Right ventricle myocardium superior (tissue), 1 donor: ENCODE measurements around the gene SLC16A14. TPM values are rescaled to one million over a fixed set of nuclear protein-coding genes. Genes with fewer than 3 reads are reported as not detected.

Experiments
- ATAC-seq: fragments of 200-7000 bp; cut with Tn5 transposase; one replicate; pipeline ENCODE4 v1.9.1; 2020; ENCODE audit warnings: mild to moderate bottlenecking; ENCODE audit not compliant: poor library complexity
- DNase-seq: peaks from one replicate; pipeline ENCODE4 v3.0.0-alpha.2; 2020
- intact Hi-C: fragments of 100-400 bp; cut with DNase I; formaldehyde crosslinking; loops from one replicate; pipeline ENCODE4 v1.11.2; 2022
- total RNA-seq: library from RNA; stranded (reverse); fragmentation: NEBNext Ultra II Directional; extraction: Animal tissue kit (Norgen Biotek cat#: 25700); gene quantifications from one replicate; pipeline ENCODE4 v1.2.1, GENCODE V29; 2021
- donor health status: DM: no; HTN: yes; CAD: no; lungs with severe emphysema.

Gene SLC16A14
- total RNA-seq, 1 donor from 2014 or later, result 3.0 TPM

DNA sequence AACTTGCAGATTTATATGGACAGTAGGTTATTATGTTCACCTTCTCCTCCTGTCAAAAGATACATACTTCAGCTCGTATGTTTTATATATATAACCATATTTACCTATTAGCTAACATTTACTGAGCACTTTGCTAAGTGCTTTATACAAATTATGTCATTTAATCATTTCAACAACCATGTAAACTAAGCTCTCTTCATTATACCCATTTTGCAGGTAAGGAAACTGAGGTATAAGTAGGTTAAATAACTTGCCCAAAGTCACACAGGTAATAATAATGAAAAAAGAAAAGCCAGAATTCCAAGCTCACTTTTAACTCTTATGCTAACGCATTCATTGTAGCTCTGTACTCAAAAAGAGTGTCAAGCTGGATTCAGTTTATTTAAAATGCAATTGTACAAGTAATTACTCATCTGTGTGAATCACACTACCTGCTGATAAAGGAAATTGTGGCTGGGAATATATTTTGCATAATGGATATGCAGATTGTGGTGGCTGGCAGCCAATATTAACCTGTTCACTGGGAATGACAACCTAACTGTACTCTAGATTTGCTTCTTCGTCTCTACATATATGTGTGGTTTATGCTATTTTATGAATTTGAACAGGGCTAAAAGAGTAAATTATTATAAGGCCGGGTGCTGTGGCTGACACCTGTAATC, 20.6 kb downstream of the SLC16A14 start:
- DNase-seq, result no peak
- intact Hi-C loops, result no loop called here
- no peak for ATAC-seq

DNA sequence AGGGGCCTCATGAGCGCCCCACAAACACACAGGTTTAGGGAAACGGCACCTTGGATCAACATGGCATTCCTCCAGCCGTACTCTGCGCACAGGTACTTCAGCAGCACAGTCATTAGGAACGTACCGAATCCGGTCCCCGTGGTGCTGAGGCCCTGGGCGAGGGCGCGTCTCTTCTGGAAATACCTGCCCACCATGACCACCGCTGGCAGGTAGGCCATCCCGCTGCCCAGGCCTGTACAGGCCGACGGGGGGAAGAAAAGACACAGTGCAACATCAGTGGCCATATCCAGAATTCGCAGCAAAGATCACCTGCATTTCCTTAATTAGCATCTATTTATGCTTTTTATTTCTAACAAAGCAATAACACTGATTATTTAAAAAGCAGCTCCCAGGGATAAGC, 22.2 kb downstream of the SLC16A14 start:
- intact Hi-C loops, result no loop called here
- no peak for DNase-seq
- no peak for ATAC-seq

DNA sequence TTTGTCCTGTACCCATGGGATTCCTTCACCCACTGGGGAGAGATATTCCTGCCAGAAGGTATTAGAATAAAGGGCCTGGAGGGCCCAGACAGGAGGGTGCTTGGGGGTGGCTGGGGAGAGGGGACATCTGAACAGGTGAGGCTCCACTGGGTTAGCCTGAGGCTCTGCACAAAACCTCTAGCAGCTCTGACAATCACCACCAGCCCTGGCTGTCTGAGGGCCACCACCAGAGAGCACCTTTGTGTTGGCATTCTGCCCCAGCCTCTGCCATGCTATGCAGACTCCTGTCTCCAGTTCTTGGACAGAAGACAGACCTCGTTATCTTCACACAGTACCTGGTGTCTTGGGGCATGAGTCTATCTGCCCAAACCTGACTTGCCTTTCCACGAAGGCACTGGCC, 25.3 kb downstream of the SLC16A14 start:
- peak; percentile 60 for ATAC-seq
- no peak for DNase-seq
- intact Hi-C loops, result no loop called here

DNA sequence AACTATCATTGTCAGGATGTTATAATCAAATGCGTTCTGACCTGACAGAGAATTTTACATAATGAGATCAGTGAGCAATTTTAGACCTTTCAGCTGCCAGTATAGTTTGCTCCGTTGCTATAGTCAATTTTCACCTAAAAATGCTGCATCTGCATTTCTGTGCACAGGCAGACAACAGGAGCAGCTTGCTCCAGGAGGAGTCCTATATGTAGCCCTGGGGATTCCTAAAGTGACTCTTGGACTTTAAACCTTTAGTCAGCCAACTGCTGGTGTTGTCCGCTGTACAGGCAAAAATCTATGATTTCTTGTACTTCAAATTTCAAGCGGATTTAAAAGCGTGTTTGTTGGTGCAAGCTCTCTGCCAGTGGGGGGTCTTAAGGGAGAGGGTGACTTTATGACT, 25.7 kb downstream of the SLC16A14 start:
- intact Hi-C loops, result no loop called here
- no peak for ATAC-seq
- DNase-seq, result no peak

DNA sequence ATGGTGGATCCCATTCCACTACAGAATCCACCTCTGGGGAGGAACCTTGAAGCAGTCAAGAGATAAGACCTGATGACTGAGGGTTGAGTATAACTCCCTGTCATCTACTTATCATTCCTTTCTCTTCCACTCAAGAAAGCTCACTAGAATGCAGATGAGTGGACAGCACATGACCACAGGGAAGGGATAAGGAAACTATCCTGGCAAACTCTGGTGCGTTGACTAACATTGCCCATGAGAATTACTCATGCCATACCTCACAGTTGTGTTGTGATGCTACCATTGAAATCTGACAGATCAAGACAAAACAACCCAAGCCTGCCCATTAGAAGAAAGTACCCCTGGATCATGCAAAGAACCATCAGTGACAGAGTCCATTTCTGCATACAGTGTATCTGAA, 26.5 kb downstream of the SLC16A14 start:
- DNase-seq (no peak), ATAC-seq (no peak)
- intact Hi-C loops, result no loop called here

DNA sequence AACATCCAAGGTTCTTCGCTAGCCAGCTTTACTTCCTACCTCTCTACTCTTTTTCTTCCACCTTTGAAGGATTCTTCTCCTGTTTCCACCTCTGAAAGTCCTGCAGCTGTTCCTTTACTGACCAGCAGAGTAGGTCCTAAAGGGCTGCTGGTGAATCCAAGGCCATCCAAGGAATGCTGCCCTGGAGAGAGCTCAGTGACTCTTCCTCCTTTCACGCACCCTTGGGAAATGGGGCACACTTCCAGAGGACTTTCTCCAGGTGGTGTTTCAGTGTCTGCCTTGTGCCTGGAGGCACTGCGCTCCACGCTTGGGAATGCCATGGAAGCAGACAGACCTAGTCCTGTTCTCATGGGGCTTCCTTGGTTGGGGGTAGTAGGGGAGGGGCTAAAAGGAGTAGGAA, 45.4 kb downstream of the SLC16A14 start:
- no peak for DNase-seq
- no peak for ATAC-seq
- intact Hi-C loops, result no loop called here

DNA sequence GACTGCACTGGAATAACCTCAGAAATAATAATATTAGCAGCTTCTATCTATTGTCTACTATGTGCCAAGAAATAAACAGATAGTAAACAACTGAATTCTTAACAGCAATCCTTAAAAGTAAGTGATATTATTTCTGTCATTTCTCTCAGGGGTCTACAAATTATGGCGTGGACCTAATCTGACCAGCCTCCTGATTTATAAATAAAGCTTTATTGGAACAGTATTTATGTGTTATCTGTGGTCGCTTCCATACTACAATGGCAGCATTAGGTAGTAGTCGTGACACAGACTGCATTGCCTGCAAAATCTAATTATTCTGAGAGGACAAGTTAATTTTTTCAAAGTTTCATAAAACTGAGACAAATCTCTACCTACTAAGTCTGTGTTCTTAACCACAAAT, 49.0 kb downstream of the SLC16A14 start:
- DNase-seq (no peak), ATAC-seq (no peak)
- intact Hi-C loops, result no loop called here

DNA sequence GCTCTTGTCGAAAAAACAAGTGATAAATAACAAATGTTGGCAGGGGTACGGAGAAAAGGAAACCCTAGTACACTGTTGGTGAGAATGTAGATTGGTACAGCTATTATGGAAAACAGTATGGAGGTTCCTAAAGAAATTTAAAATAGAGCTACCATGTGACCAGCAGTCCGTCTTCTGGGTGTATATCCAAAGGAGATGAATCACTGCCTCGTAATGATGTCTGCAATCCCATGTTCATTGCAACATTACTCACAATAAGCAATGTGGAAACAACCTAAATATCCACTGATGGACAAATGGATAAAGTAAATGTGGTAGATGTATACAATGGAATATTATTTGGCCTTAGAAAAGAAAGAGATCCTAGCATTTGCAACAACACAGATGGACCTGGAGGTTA, 50.6 kb downstream of the SLC16A14 start:
- intact Hi-C loops, result no loop called here
- no peak for ATAC-seq
- no peak for DNase-seq

DNA sequence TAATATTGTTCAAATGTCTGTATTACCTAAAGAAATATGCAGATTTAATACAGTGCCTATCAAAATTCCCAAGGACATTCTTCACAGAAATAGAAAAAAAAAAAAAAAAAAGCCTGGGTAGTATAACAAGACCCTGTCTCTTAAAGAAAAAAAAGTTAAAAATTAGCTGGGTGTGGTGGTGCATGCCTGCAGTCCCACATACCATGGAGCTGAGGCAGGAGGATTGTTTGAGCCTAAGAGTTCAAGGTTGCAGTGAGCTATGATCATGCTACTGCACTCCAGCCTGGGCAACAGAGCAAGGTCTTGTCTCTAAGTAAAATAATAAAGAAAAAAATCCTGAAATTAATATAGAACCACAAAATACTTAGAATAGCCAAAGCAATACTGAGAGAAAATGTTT, 51.9 kb downstream of the SLC16A14 start:
- ATAC-seq, result no peak
- intact Hi-C loops, result no loop called here
- DNase-seq, result no peak

DNA sequence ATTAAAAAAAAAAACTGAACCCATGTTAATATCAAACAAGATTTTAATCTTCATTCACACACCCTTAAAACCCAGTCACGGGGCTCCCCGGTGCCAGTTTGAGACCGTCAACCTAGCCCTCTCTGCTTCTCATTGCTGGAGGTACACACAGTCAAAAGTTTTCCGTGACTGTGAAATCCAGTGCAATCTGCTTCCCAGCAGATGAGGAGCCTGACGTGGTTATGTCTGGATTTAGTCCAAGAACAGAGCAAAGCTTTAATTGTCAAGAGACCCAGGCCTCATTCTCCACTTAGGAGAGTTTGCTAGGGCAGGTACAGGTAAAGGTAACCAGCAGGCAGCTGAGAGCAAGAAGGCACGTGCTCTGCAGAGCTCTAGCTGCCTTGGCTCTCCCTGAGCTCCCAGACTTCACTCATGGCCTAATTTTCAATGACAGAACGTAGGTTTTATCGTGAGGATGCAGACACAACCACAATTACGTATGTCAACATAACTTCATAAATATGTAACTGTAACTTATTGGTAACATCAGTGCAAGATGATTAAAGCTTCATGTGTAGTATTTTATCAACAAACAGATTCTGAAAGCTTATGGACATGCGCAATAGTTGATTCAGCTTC, 56.3 kb downstream of the SLC16A14 start:
- no peak for ATAC-seq
- DNase-seq, result no peak
- intact Hi-C loops, result no loop called here

DNA sequence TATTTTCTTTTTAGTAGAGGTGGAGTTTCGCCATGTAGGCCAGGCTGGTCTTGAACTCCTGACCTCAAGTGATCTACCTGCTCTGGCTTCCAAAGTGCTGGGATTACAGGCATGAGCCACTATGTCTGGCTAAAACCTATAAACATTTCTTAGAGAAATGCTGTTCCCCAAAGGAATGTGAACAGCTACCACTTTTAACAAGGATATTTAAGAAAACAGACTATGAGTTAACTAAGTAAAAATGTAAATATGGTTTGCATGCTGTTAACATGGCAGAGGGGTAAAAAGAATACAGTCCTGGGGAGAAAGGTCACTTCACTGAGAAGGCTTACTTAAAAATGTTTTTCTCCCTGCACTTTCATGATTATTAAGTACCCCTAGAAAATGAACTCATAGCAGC, 57.1 kb downstream of the SLC16A14 start:
- DNase-seq (no peak), ATAC-seq (no peak)
- intact Hi-C loops, result no loop called here

DNA sequence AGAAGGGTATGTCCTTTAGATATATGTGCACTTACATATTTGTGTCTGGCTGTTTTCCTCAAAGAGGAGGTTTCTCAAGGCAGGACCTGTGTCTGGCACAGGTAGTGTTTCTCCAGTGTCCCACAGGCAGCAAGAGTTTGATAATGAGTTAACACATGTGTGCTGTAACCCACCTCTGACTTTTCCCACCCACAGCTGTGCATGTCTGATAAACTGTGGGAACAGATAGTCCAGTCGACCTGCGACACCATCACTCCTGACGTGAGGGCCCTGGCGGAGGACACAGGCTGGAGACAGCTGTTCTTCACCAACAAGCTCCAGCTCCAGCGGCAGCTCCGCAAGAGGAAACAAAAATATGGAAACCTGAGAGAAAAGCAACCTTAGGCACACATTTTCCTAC, 58.2 kb downstream of the SLC16A14 start:
- intact Hi-C loops, result no loop called here
- ATAC-seq, result no peak
- no peak for DNase-seq

DNA sequence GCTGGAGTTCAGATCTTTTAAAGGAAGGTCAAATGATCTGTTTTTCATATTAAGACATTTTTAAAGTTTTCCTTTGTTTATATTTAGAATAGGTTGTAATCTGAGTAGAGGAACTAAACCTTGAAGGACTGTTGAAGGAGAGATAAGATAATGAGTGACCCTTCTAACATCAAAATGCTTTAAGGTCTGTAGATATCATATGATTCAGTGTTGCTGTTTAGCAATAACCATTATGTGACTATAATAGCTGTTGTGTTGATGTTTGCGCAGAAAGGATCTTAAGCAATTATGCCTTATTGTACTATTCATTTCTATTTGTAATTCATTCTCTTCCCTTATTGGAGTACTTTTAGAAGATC, 60.0 kb downstream of the SLC16A14 start:
- no peak for ATAC-seq
- DNase-seq, result no peak
- intact Hi-C loops, result loop anchor here (2.0 to 5.0 kb wide), 2 partner anchors 154 to 602 kb away; no protein-coding TSS in a partner anchor

DNA sequence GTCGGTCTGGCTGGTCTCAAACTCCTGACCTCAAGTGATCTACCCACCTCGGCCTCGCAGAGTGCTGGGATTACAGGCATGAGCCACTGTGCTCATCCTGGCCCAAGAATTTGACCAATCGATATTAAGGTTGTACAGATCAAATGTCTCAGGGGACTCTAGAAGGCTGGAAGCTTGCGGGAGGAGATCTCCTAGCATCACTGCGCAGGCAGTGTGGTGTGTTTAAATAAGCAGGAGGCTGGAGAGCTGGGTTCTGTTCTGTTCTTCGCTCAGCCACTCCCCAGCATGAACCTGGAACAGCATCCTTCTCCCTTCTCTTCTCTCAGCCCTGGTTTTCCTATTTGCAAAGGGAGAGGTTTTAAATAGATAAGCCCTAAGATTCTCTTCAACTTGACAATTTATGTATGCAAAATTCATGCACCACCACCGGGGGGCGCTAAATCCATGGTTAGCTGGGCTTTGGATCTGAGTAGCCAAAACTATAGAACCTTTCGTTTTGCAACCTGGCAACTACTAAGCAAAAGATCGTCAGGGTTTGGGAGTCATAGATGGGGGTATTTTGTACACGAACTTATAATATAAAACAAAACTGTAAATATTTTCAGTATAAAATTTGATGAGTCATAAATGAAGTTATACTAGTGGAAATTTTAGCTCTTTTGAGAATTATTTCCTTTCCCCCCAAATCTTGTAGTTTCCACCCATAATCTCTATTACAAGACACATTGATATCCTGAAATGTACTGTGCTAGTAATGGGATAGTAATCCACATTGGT, 60.6 kb downstream of the SLC16A14 start:
- intact Hi-C loops, result loop anchor here (2.0 to 5.0 kb wide), 2 partner anchors 154 to 603 kb away; no protein-coding TSS in a partner anchor
- peak; percentile 74 for ATAC-seq

DNA sequence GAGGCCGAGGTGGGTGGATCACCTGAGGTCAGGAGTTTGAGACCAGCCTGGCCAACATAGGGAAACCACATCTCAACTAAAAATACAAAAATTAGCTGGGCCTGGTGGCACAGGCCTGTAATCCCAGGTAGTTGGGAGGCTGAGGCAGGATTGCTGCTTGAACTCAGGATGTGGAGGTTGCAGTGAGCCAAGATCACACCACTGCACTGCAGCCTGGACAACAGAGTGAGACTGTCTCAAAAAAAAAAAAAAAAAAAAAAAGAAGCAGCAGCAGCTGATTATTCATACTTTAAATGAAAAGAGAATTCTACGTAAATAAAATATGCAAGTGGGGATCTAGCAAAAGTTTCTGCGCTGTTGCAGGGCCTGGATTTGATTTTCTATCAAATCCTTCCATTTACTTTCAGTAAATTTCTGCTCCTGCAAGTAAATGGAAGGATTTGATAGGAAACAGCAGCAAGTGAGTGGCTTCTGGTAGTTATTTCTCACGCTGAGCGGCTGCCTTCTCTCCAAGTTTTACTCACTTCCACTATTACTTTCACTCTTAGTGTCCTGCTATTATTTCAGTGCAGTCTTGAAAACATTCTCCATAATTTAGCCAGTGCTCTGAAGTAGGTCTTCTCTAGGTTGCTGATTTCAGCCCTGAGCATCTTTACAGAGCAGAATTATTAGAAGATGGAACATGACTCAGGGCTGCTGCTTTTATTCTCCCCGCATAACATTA, 68.4 kb downstream of the SLC16A14 start:
- DNase-seq (no peak), ATAC-seq (no peak)
- intact Hi-C loops, result no loop called here

More for the DNA sequence above, 60.6 kb downstream of the SLC16A14 start:
- DNase-seq, result peak; percentile 85

DNA sequence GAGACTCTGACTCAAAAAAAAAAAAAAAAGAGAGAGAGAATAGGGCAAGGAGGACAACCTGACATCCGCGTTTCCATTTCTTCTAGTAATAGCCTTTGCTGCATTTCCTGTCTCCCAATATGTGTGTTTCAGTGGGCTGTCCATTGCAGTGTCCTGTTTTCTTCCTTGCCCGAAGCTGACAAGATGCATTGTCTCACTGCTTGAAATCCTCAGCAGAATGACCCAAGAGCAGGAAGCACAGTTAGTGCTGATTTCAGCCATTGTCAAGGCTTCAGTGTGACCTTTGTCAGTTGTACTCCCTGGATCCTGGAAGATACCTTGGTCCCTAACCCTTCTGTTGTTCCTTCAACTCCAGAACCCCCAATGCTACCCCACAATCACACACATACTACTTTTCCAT, 71.2 kb downstream of the SLC16A14 start:
- DNase-seq, result no peak
- intact Hi-C loops, result no loop called here

DNA sequence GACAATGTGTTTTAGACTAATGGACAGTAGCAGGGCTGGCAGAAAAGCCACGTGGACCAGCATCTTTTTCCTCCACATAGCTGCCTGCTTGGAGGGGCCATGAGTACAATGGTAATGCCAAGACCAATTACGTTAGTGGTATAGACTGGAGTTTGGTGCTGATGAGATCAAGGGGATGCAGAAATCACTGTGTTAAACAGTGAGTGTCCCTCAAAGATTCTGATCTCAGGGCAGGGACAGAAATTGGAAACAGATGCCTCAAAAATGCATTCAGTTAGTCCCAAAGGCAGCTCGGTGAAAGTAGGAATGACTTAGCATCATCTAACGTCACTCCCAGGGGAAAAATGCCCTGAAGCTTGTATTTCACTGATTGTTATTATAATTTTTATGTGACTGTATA, 72.4 kb downstream of the SLC16A14 start:
- intact Hi-C loops, result no loop called here
- no peak for ATAC-seq
- no peak for DNase-seq

More for the DNA sequence above, 71.2 kb downstream of the SLC16A14 start:
- ATAC-seq, result no peak

DNA sequence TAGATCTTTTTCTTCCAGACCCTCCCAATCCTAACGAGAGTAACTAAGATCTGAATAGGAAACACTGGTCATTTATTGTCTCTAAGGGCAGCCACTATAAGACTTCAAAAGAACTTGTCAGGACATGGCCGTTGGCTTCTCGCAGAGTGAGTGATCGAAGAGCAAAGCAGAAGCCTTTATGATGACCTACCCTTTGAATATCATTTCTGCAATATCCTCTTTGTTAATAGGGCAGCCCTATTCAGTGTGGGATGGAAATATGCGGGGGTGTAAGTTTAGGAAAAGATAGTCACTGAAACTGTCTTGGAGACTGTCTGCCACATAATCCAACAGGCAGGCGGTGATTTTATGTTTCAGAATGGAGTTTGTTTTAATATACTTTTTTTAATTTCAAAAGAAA, 75.5 kb downstream of the SLC16A14 start:
- DNase-seq (no peak), ATAC-seq (no peak)
- intact Hi-C loops, result no loop called here
